ENCODE results near the gene C1orf232.

The C1orf232 gene

GRCh38 chr1:26168410-26169197 lies at the start of gene C1orf232:
C1orf232 (minus strand) TSS chr1:26168963; CDS start chr1:26168499, 464 bp downstream.
- no peak for DNase-seq (ENCODE audit: low read depth)

- no peak for DNase-seq (ENCODE audit: low read depth)
These were observed 46.5 kb upstream of the C1orf232 start for GRCh38 chr1:26215246-26215645.

GRCh38 chr1:26213335-26213905 lies 44.7 kb upstream of the C1orf232 start:
- DNase-seq (ENCODE audit: low read depth), result no peak

DNA sequence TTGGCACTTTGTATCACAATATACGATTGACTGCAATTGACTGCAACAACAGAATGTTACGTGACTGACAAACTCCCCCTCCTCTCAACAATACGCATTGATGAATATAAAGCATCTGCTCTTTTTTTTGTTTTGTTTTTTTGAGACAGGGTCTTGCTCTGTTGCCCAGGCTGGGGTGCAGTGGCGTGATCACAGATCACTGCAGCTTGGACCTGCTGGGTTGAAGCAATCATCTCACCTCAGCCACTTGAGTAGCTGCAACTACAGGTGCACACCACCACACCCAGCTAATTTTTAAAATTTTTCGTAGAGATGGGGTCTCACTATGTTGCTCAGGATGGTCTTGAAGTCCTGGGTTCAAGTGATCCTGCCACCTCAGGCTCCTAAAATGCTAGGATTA lies 44.0 kb upstream of the C1orf232 start:
- DNase-seq (ENCODE audit: low read depth), result no peak

DNA sequence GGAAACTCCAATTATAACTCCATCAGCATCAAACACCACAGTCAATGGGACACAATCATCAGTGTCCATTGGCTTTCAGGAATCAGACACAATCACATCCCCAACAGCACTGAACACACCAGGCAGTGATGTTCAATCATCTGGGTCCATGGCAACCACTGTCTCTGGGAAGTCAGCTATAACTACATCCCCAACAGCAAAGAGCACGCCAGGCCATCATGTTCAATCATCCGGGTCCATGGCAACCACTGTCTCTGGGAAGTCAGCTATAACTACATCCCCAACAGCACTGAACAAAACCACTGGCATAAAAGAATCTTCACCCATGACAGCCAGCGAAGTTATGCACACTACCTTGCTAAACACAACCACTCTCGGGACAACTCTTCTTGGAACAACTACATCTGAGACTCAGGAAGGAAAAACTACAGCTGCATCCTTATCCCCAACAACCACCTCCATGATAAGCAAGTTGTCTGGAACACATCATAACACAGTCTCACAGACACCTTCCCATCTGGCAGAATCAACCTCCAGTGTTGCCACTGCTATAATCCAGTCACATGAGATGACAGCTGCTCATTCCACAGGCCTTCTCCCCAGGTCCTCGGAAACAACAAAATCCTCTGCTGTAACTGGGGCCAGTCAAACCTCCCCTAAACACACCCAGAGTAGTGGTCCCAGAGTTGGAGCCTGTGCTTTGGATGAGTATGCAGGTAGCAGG lies 41.5 kb upstream of the C1orf232 start:
- no peak for DNase-seq (ENCODE audit: low read depth)

- DNase-seq (ENCODE audit: low read depth), result no peak
These were observed 35.0 kb upstream of the C1orf232 start for GRCh38 chr1:26203642-26204318.

GRCh38 chr1:26200413-26200812 lies 31.6 kb upstream of the C1orf232 start:
- DNase-seq (ENCODE audit: low read depth), result no peak

GRCh38 chr1:26197813-26198212 lies 29.1 kb upstream of the C1orf232 start:
- DNase-seq (ENCODE audit: low read depth), result no peak

DNA sequence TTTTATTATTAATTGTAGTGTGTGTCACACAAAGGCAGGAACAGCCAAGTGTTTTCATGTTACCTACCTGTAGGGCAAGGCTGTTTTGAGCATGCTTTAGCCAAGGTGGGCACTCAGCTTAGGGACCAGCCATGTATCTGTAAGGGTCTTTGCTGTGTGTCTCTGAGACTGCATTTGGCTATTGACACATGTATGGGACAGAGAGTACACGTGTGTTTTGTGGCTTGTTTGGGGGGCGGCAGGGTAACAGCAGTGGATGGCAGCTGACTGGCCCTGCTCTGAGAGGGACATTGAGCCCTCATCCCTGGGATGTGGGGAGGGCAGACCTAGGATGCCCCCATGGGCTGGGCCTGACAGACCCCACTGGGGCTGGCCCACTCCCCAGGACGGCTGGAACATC lies 28.5 kb upstream of the C1orf232 start:
- no peak for DNase-seq (ENCODE audit: low read depth)

DNA sequence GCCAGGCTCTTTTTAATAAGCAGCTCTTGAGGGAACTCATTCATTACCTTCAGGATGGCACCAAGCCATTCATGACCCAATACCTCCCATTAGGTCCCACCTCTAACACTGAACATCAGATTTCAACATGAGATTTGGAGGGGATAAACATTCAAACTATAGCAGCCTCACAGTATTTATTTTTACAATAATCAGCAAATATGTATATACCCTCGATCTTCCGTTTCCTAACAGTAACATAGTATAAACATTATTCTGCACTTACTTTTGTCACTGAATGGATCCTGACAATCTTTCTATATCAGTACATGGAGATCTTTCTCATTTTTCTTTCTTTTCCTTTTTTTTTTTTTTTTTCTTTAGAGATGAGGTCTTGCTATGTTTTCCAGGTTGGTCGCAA lies 27.0 kb upstream of the C1orf232 start:
- DNase-seq (ENCODE audit: low read depth), result no peak

- DNase-seq (ENCODE audit: low read depth), result no peak
These were observed 23.0 kb upstream of the C1orf232 start for GRCh38 chr1:26191739-26192138.

DNA sequence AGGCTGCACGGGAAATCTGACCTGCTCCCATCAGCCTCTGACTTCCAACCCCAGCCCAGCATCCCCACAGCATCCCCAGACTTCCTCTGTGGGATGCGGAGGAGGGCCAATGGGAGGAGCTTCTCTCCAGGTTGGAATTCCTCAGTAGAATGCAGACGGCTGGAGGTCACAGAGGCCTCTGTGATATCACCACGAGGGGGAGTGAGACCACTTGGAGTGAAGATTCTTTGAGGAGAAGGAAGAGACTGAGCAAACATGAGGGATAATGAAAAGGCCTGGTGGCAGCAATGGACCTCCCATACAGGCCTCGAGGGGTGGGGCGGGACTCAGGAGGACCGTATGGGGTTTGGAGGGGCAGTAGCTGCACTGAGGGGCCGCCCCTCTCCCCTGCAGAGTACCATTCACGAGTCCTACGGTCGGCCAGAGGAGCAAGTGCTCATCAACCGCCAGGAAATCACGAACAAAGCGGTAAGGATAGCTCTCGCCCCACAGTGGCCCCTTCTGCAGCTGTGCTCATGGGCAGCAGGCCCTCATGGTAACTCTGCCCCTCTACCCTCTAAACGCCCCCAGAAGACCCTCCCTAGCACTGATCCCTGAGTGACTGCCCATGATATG lies 21.7 kb upstream of the C1orf232 start, which contains the start of gene CATSPER4:
CATSPER4 (plus strand) TSS at position 230 of the 615 bp plus-strand sequence; CDS start at position 256, 26 bp downstream.
- DNase-seq (ENCODE audit: low read depth), result no peak

DNA sequence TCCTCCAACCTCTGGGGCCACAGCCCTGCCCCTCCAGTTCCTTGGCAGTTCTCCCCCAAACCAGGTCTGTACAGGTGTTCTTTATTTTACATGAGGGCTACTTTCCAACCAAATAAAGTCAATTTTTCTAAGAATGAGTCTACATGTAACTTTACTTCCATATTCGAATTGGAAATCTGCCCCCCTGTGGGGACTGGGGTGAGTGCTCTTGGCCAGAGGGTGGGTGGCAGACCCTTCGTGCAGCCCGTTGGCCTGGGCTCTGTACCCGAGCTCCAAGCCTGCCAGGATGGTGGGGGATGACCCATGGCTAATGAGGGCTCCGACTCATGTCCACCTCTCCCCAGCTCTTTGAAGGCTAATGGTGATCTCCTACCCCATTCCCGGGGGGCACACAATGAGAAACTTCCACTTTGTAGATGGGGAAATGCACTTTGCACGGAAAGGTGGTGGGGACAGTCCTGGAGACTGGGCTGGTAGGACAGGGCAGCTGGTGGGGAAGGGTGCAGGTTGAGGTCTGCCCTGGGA lies 21.1 kb upstream of the C1orf232 start:
- no peak for DNase-seq (ENCODE audit: low read depth)

DNA sequence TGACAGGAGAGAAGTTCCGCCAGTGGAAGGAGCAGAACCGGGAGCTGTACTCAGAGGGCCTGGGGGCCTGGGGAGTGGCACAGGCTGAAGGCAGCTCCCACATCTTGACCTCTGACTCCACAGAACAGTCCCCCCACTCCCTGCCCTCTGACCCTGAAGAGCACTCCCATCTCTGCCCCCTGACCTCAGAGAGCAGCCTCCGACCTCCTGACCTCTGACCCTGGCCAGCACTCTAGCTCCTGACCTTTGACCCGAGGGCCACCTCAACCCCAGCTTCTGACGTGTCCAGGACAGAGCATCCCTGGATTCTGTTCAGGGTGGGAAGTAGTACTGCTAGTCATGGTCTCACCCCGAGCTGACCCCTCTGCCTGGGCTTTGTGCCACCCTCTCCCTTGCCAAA lies 20.6 kb upstream of the C1orf232 start:
- no peak for DNase-seq (ENCODE audit: low read depth)

DNA sequence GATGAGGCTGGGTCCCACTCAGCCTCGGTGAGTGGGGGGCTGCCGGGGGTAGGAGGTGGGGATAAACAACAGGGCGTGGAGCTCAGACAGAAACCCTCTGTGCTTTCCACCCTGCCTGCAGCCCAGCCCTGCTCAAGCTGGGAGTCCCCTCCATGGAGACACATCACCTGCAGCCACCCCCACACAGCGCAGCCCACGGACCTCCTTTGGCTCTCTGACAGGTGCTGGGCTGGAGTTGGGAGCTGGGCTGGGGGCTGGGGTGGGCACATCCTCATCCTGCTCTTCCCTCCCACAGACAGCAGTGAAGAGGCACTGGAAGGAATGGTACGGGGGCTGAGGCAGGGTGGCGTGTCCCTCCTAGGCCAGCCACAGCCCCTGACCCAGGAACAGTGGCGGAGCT lies 19.7 kb upstream of the C1orf232 start:
- DNase-seq (ENCODE audit: low read depth), result no peak

- no peak for DNase-seq (ENCODE audit: low read depth)
These were observed 19.1 kb upstream of the C1orf232 start for GRCh38 chr1:26187882-26188281.

GRCh38 chr1:26184883-26185282 lies 16.1 kb upstream of the C1orf232 start:
- no peak for DNase-seq (ENCODE audit: low read depth)

DNA sequence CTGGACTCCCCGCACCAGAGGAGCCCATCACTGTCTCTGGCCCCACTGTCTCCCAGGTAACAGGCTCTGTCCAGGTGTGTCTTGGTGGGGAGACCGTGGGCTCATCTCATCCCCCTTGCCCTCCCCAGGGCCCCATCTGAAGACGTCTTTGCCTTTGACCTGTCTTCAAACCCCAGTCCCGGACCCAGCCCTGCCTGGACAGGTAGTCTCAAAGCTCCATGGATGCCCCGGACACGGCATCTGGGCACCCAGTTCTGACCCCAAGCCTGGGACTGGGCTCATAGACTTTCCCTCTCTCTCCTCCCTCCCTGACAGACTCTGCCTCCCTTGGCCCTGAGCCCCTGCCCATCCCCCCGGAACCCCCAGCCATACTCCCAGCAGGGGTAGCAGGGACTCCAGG lies 15.3 kb upstream of the C1orf232 start:
- no peak for DNase-seq (ENCODE audit: low read depth)

GRCh38 chr1:26182383-26182696 lies 13.6 kb upstream of the C1orf232 start:
- no peak for DNase-seq (ENCODE audit: low read depth)

GRCh38 chr1:26181586-26182382 lies 13.0 kb upstream of the C1orf232 start:
- DNase-seq (ENCODE audit: low read depth), result no peak

GRCh38 chr1:26180010-26180506 lies 11.3 kb upstream of the C1orf232 start:
- no peak for DNase-seq (ENCODE audit: low read depth)
